GM12865 (cell line): ENCODE measurements around the gene IFT43.
"Not testable (repeated sequence)": the region's sequence is repeated elsewhere in the genome, so short reads cannot be mapped to it uniquely, and the experiment has no call there.

Source experiments
- DNase-seq: peaks from one replicate; pipeline ENCODE4 v3.0.0; 2010; ENCODE audit warnings: low read depth
- H3K4me3 ChIP-seq: 2 replicates; pipeline ENCODE4 v1.5.1; 2011; ENCODE audit warnings: mild to moderate bottlenecking, low read depth, low read length, control low read depth
- TF ChIP-seq, protein P1 (sequence below): IDR thresholded peaks from 2 replicates; pipeline ENCODE4 v1.5.1; 2011; ENCODE audit warnings: low read length, control low read depth, low read depth, inconsistent platforms; ENCODE audit not compliant: insufficient read depth; ENCODE audit errors: missing control alignments

Gene IFT43

DNA sequence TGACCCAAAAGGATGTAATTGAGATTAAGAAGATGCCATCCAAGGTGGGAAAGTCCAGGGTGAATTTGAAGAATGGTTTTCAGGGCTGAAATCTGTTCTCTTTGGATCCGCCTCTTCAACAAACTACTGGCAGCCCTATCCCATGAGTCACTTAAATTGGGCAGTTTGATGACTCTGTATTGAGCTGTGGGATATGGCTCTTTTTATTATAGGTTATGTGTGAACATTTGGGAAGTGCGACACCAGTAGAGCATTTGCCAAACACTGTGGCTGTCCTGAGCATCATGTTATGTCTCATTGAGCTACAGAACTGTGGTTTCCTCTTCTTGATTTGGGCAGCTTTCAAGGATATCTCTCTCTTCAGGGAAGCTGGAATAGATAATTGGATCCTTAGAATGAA, 22.3 kb downstream of the IFT43 start:
- TF ChIP-seq, protein P1, sequence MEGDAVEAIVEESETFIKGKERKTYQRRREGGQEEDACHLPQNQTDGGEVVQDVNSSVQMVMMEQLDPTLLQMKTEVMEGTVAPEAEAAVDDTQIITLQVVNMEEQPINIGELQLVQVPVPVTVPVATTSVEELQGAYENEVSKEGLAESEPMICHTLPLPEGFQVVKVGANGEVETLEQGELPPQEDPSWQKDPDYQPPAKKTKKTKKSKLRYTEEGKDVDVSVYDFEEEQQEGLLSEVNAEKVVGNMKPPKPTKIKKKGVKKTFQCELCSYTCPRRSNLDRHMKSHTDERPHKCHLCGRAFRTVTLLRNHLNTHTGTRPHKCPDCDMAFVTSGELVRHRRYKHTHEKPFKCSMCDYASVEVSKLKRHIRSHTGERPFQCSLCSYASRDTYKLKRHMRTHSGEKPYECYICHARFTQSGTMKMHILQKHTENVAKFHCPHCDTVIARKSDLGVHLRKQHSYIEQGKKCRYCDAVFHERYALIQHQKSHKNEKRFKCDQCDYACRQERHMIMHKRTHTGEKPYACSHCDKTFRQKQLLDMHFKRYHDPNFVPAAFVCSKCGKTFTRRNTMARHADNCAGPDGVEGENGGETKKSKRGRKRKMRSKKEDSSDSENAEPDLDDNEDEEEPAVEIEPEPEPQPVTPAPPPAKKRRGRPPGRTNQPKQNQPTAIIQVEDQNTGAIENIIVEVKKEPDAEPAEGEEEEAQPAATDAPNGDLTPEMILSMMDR = no peak
- DNase-seq = no peak
- H3K4me3 ChIP-seq = no peak overlapping the region

DNA sequence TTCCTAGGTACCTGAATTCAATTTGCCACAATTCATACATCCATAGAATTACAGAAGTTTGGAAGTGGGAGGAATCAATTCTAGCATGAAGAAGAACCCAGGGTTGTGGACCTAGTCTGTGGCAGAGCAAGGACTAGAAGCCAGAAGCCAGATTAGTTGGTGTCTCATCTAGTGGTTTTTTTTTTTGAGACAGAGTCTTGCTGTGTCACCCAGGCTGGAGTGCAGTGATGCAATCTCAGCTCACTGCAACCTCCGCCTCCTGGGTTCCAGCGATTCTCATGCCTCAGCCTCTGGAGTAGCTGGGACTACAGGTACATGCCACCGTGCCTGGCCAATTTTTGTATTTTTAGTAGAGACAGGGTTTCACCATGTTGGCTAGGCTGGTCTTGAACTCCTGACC, 24.1 kb downstream of the IFT43 start:
- not testable (repeated sequence) for DNase-seq, H3K4me3 ChIP-seq

DNA sequence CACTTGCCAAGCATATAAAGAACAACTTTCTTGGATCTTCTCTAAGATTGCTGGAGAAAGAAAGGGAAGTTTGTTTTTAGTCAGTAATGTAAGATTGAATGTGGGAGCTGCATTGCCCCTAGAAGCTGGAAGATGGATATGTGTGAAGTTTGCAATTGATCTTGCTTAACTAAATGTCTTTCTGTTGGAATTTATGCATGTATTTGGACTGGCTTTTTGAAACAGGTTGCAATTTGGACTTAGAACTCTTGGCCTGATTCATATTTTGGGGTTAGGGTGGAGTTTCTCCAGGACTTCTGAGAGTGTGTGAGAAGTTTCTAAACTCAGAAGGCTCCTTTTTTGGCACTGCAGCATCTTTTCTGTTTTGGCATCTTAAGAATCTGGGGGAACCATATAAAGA, 26.4 kb downstream of the IFT43 start:
- TF ChIP-seq, protein P1 = no peak
- no peak overlapping the region for H3K4me3 ChIP-seq
- DNase-seq = no peak

DNA sequence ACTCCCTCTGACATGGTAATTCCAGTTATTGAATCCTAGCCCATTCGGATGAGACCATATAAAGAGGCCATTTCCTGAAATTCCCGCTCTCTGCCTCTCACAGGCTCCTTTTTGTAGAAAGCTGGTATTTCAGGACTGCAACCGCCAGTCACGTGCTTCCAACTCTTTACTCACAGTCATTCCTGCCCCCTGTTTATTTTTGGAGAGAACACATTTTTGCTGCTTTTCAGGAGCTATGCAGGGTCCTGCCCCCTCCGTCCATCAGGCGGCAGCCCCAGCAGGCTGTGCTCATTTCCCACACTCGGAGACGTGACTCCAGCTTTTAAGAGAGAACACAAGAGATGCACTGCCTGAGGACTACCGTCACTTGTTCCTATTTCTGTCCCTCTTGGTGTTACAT, 26.8 kb downstream of the IFT43 start:
- TF ChIP-seq, protein P1 = no peak
- H3K4me3 ChIP-seq = no peak overlapping the region
- DNase-seq = no peak

DNA sequence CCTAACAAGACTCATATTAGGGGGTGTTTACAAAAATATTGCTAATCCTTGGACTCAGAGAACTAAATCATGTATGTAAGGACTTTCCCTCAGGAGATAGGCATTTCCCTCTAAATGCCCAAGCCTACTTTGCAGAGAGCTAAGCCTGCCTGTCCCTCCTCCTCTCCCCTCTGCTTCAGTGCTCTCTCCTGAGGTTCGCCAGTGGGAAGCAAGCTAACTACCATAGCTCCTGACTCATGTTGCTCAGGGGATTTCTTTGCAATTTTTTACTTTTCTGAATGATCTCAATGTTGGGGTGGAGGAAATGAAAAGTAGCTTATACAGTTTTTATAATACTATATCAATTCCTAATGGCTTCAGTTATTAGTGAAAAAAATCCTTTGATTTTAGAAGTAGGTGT, 29.6 kb downstream of the IFT43 start:
- TF ChIP-seq, protein P1 = no peak
- DNase-seq = no peak
- no peak overlapping the region for H3K4me3 ChIP-seq

DNA sequence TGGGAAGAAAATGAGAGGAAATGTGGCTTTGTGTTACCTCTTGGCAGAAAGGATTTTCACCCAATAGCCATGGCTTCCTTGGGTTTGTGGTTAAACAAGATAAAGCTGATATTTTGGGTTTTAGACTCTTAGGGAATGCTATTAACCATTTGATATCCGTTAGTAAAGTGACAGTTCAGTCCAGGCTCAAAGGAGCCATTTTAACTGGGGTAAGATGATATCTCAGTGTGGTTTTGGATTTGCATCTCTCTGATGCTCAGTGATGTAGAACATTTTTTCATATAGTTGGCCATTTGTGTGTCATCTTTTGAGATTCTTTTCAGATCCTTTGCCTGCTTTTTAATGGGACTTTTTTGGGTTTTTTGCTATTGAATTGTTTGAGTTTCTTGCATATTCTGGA, 30.1 kb downstream of the IFT43 start:
- peak; percentile 8 for DNase-seq
- TF ChIP-seq, protein P1 = no peak
- no peak overlapping the region for H3K4me3 ChIP-seq

DNA sequence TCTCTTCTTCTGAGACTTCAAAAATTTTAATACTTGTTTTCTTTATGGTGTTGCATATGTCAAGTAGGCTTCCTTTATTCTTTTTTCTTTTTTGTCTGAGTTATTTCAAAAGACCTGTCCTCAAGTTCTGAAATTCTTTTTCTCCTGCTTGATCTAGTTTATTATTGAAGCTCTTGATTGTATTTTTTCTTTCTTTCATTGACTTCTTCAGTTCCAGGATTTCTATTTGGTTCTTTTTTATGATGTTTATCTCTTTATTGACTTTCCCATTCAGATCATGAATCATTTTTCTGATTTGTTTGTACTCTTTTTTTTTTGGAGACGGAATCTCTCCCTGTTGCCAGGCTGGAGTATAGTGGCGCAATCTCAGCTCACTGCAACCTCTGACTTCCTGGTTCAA, 34.1 kb downstream of the IFT43 start:
- TF ChIP-seq, protein P1 = no peak
- H3K4me3 ChIP-seq = no peak overlapping the region
- DNase-seq = no peak

DNA sequence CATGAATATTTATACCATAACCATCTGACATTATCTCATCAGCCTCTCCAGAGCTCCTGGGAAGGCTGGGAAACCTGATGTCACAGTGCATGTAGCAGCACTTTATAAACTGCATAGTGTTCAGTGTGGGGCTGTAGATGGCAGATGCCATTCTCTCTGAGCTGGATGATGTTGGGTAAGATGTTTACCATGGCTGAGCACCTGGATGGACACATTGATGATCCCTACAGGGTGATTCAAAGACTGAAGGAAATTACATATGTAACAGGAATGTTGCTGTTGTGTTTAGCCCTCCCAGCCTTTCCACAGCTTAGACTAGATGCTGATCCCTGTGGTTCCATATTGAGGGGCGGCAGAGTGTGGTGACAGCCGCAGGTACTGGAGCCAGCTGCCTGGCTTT, 37.4 kb downstream of the IFT43 start:
- TF ChIP-seq, protein P1 = no peak
- H3K4me3 ChIP-seq = no peak overlapping the region
- DNase-seq = no peak
